ENCODE measurements around the gene LSAMP. TPM values are rescaled to one million over a fixed set of nuclear protein-coding genes. Genes with fewer than 3 reads are reported as not detected.

The LSAMP gene
- total and polyA plus RNA-seq, 2 of the 13 experiments (the other 11 are each of a cell fraction or from before 2014, with no cell fraction given) = not detected

DNA sequence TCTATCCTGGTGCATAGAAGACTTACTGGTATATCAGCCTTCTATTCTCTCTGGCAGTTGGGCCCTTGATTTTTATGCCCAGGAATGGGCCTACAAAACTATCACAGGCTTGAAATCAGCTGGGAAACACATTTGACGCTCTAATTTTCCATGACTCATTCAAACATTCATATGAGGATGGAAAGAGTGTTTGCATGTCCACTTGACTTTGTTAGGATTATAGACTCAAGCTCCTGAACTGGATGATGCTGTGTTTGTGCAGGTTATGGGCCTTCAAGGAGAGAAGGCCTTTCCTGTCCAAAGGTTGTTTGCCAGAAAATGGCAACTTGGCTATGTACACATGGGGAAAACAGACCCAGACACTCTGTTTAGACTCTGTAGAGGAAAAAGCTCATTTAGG, 602.1 kb downstream of the LSAMP start (continued):
- TF ChIP-seq ZNF468 (CRISPR knock-in tag; IDR thresholded peaks at IDR 0.05) (no peak), TOPORS (CRISPR knock-in tag; IDR thresholded peaks at IDR 0.05) (no peak), GLI4 (CRISPR knock-in tag; IDR thresholded peaks at IDR 0.05; ENCODE audit: borderline replicate concordance) (no peak), ZNF839 (CRISPR knock-in tag; IDR thresholded peaks at IDR 0.05; ENCODE audit: borderline replicate concordance) (no peak), MIER2 (CRISPR knock-in tag; IDR thresholded peaks at IDR 0.05) (peak; percentile 88), BRCA1 (CRISPR knock-in tag; IDR thresholded peaks at IDR 0.05) (no peak), ZNF792 (CRISPR knock-in tag; IDR thresholded peaks at IDR 0.05) (peak; percentile 53; the same call in 1 of the 2 replicates), FOXJ3 (CRISPR knock-in tag; IDR thresholded peaks at IDR 0.05; ENCODE audit: borderline replicate concordance) (no peak; the same call in 1 of the 2 replicates), SUZ12 (IDR thresholded peaks at IDR 0.05; ENCODE audit: low read depth, low read length) (no peak), KAT8 (CRISPR knock-in tag; IDR thresholded peaks at IDR 0.05) (peak; percentile 51; the same call in 1 of the 2 replicates), NFE2 (CRISPR knock-in tag; IDR thresholded peaks at IDR 0.05) (no peak), ZNF790 (CRISPR knock-in tag; IDR thresholded peaks at IDR 0.05; ENCODE audit: borderline replicate concordance) (no peak), KAT2B (IDR thresholded peaks at IDR 0.05; ENCODE audit: borderline replicate concordance, low read depth, low read length) (no peak), ATF7-NPFF (CRISPR knock-in tag; IDR thresholded peaks at IDR 0.05; ENCODE audit: low read depth) (no peak), MED13 (CRISPR knock-in tag; IDR thresholded peaks at IDR 0.05) (peak; percentile 24; the same call in 1 of the 2 replicates), NFRKB (IDR thresholded peaks at IDR 0.05) (no peak), ARNT2 (CRISPR knock-in tag; IDR thresholded peaks at IDR 0.05; ENCODE audit: low read depth) (no peak), TBL1XR1 (IDR thresholded peaks at IDR 0.05; ENCODE audit: borderline replicate concordance, low read length, partially characterized antibody) (no peak), TSC22D2 (CRISPR knock-in tag; IDR thresholded peaks at IDR 0.05; ENCODE audit: borderline replicate concordance) (no peak), SNRNP70 (IDR thresholded peaks at IDR 0.05; ENCODE audit: low read depth, low read length) (no peak), ATM (IDR thresholded peaks at IDR 0.05; ENCODE audit: borderline replicate concordance) (no peak), ZNF570 (CRISPR knock-in tag; IDR thresholded peaks at IDR 0.05; ENCODE audit: borderline replicate concordance) (no peak), ZKSCAN5 (CRISPR knock-in tag; IDR thresholded peaks at IDR 0.05) (no peak), ZFY (CRISPR knock-in tag; IDR thresholded peaks at IDR 0.05) (peak; percentile 77; the same call in 1 of the 2 replicates)
- TF ChIP-seq, protein P1, sequence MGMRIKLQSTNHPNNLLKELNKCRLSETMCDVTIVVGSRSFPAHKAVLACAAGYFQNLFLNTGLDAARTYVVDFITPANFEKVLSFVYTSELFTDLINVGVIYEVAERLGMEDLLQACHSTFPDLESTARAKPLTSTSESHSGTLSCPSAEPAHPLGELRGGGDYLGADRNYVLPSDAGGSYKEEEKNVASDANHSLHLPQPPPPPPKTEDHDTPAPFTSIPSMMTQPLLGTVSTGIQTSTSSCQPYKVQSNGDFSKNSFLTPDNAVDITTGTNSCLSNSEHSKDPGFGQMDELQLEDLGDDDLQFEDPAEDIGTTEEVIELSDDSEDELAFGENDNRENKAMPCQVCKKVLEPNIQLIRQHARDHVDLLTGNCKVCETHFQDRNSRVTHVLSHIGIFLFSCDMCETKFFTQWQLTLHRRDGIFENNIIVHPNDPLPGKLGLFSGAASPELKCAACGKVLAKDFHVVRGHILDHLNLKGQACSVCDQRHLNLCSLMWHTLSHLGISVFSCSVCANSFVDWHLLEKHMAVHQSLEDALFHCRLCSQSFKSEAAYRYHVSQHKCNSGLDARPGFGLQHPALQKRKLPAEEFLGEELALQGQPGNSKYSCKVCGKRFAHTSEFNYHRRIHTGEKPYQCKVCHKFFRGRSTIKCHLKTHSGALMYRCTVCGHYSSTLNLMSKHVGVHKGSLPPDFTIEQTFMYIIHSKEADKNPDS (CRISPR knock-in tag; IDR thresholded peaks at IDR 0.05) = no peak
- TF ChIP-seq, protein P2, sequence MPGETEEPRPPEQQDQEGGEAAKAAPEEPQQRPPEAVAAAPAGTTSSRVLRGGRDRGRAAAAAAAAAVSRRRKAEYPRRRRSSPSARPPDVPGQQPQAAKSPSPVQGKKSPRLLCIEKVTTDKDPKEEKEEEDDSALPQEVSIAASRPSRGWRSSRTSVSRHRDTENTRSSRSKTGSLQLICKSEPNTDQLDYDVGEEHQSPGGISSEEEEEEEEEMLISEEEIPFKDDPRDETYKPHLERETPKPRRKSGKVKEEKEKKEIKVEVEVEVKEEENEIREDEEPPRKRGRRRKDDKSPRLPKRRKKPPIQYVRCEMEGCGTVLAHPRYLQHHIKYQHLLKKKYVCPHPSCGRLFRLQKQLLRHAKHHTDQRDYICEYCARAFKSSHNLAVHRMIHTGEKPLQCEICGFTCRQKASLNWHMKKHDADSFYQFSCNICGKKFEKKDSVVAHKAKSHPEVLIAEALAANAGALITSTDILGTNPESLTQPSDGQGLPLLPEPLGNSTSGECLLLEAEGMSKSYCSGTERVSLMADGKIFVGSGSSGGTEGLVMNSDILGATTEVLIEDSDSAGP (CRISPR knock-in tag; IDR thresholded peaks at IDR 0.05; ENCODE audit: borderline replicate concordance) = no peak
- TF ChIP-seq, protein P3, sequence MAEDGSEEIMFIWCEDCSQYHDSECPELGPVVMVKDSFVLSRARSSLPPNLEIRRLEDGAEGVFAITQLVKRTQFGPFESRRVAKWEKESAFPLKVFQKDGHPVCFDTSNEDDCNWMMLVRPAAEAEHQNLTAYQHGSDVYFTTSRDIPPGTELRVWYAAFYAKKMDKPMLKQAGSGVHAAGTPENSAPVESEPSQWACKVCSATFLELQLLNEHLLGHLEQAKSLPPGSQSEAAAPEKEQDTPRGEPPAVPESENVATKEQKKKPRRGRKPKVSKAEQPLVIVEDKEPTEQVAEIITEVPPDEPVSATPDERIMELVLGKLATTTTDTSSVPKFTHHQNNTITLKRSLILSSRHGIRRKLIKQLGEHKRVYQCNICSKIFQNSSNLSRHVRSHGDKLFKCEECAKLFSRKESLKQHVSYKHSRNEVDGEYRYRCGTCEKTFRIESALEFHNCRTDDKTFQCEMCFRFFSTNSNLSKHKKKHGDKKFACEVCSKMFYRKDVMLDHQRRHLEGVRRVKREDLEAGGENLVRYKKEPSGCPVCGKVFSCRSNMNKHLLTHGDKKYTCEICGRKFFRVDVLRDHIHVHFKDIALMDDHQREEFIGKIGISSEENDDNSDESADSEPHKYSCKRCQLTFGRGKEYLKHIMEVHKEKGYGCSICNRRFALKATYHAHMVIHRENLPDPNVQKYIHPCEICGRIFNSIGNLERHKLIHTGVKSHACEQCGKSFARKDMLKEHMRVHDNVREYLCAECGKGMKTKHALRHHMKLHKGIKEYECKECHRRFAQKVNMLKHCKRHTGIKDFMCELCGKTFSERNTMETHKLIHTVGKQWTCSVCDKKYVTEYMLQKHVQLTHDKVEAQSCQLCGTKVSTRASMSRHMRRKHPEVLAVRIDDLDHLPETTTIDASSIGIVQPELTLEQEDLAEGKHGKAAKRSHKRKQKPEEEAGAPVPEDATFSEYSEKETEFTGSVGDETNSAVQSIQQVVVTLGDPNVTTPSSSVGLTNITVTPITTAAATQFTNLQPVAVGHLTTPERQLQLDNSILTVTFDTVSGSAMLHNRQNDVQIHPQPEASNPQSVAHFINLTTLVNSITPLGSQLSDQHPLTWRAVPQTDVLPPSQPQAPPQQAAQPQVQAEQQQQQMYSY (CRISPR knock-in tag; IDR thresholded peaks at IDR 0.05) = no peak

Measured in HepG2 (cell line).